SK-N-SH (cell line): ENCODE data around the gene DNAJC17. TPM values are rescaled to one million over a fixed set of nuclear protein-coding genes. Genes with fewer than 3 reads are reported as not detected.

Experiments used
- CTCF ChIA-PET: fragments of 300-600, 350-600 bp; formaldehyde crosslinking; extraction: SDS; loops from one replicate; lab custom pipeline; 2021; lab: Yijun Ruan, JAX
- POLR2A ChIA-PET: fragments of 350-600 bp; sonication (Branson Sonifier 250); formaldehyde crosslinking; extraction: SDS; loops from one replicate; lab custom pipeline; 2020; ENCODE audit warnings: antibody characterized with exemption, inconsistent platforms; lab: Yijun Ruan, JAX
- DNase-seq: peaks from one replicate; pipeline ENCODE4 v3.0.0; 2012
- H2AFZ ChIP-seq: fragments of 200-600 bp; sonication (generic); 2 replicates; pipeline ENCODE4 v1.8.1; 2016; ENCODE audit warnings: antibody characterized with exemption, mild to moderate bottlenecking, low read depth
- H3F3A ChIP-seq: fragments of 200-600 bp; sonication (generic); replicated peaks from 2 replicates; pipeline ENCODE3; 2016; ENCODE audit warnings: antibody characterized with exemption, mild to moderate bottlenecking; ENCODE audit not compliant: insufficient read depth
- H3K27ac ChIP-seq, 2 experiments: fragments of 200-500 bp in 1 of 2; fragments of 200-600 bp in 1 of 2; sonication (Bioruptor generic) in 1 of 2; sonication (generic), shearing (Covaris generic) in 1 of 2; 2 replicates each; pipeline versions ENCODE4 v1.5.1 to v1.6.1; 2014 to 2016; ENCODE audit warnings: low read depth in 2 of 2, inconsistent platforms in 1 of 2, low read length in 1 of 2, mild to moderate bottlenecking in 1 of 2, mixed read lengths in 1 of 2
- H3K27me3 ChIP-seq: fragments of 200-600 bp; sonication (generic), shearing (Covaris generic); 2 replicates; pipeline ENCODE4 v1.6.1; 2016; ENCODE audit warnings: mixed run types; ENCODE audit not compliant: insufficient read depth
- H3K36me3 ChIP-seq, 2 experiments: fragments of 200-500 bp in 1 of 2; fragments of 200-600 bp in 1 of 2; sonication (Bioruptor generic) in 1 of 2; sonication (generic) in 1 of 2; replicated peaks in 1 of 2; 2 replicates each; pipeline versions ENCODE3 to v1.5.1; 2014 to 2016; ENCODE audit warnings: low read length in 1 of 2, mild to moderate bottlenecking in 1 of 2; ENCODE audit not compliant: insufficient read depth in 2 of 2, control insufficient read depth in 1 of 2
- H3K4me1 ChIP-seq, 2 experiments: fragments of 200-500 bp in 1 of 2; fragments of 200-600 bp in 1 of 2; sonication (Bioruptor generic) in 1 of 2; sonication (generic), shearing (Covaris generic) in 1 of 2; 2 replicates each; pipeline versions ENCODE4 v1.5.1 to v1.6.1; 2014 to 2016; ENCODE audit warnings: low read depth in 1 of 2, low read length in 1 of 2, mixed run types in 1 of 2; ENCODE audit not compliant: insufficient read depth in 2 of 2, control insufficient read depth in 1 of 2
- H3K4me2 ChIP-seq: fragments of 200-600 bp; sonication (generic), shearing (Covaris generic); 2 replicates; pipeline ENCODE4 v1.6.1; 2017; ENCODE audit warnings: mixed run types
- H3K4me3 ChIP-seq, 2 experiments: fragments of 200-500 bp in 1 of 2; fragments of 200-600 bp in 1 of 2; sonication (Bioruptor generic) in 1 of 2; sonication (generic), shearing (Covaris generic) in 1 of 2; 2 replicates each; pipeline versions ENCODE4 v1.5.1 to v1.8.1; 2014 to 2016; ENCODE audit warnings: low read depth in 2 of 2, inconsistent platforms in 1 of 2, low read length in 1 of 2, mild to moderate bottlenecking in 1 of 2, mixed read lengths in 1 of 2, moderate library complexity in 1 of 2
- H3K79me2 ChIP-seq: fragments of 200-600 bp; sonication (generic); 2 replicates; pipeline ENCODE4 v1.8.1; 2017; ENCODE audit warnings: mild to moderate bottlenecking; ENCODE audit not compliant: insufficient read depth
- H3K9ac ChIP-seq: fragments of 200-600 bp; sonication (generic); 2 replicates; pipeline ENCODE4 v1.6.1; 2017; ENCODE audit warnings: mixed run types
- H3K9me2 ChIP-seq: fragments of 200-600 bp; sonication (generic); 2 replicates; pipeline ENCODE4 v1.6.1; 2017; ENCODE audit warnings: mixed run types
- H3K9me3 ChIP-seq: fragments of 200-600 bp; sonication (generic); 2 replicates; pipeline ENCODE4 v1.6.1; 2017; ENCODE audit warnings: mixed run types, mild to moderate bottlenecking, moderate library complexity
- H4K20me1 ChIP-seq: fragments of 200-600 bp; sonication (generic); 2 replicates; pipeline ENCODE4 v1.6.1; 2017; ENCODE audit warnings: mild to moderate bottlenecking, mixed run types; ENCODE audit not compliant: insufficient read depth
- CHD2 ChIP-seq: fragments of 150-350 bp; IDR thresholded peaks from 2 replicates; pipeline ENCODE4 v1.6.1; 2018; ENCODE audit warnings: low read length; ENCODE audit not compliant: partially characterized antibody
- CTCF ChIP-seq: fragments of 200-600 bp; sonication (generic); IDR thresholded peaks from 2 replicates; pipeline ENCODE4 v1.6.1; 2017; ENCODE audit warnings: antibody characterized with exemption, mild to moderate bottlenecking, moderate library complexity
- EP300 ChIP-seq, 2 experiments: IDR thresholded peaks; 2 replicates each; pipeline versions ENCODE4 v1.4.0 to v1.6.1; 2012; ENCODE audit warnings: borderline replicate concordance in 1 of 2, low read depth in 1 of 2, low read length in 1 of 2
- FOSL2 ChIP-seq: IDR thresholded peaks from 2 replicates; pipeline ENCODE4 v1.4.0; 2012; ENCODE audit warnings: low read depth, mild to moderate bottlenecking, moderate library complexity, borderline replicate concordance
- GATA2 ChIP-seq: sonication (generic); formaldehyde crosslinking; IDR thresholded peaks from 2 replicates; pipeline ENCODE4 v1.5.0; 2020; ENCODE audit warnings: mild to moderate bottlenecking, missing genetic modification reagents
- JUND ChIP-seq: IDR thresholded peaks from 2 replicates; pipeline ENCODE4 v1.4.0; 2012
- NFIC ChIP-seq: IDR thresholded peaks from 2 replicates; pipeline ENCODE4 v1.4.0; 2012; ENCODE audit warnings: borderline replicate concordance
- NRF1 ChIP-seq: IDR thresholded peaks from 2 replicates; pipeline ENCODE4 v1.6.1; 2012; ENCODE audit warnings: low read depth, mild to moderate bottlenecking, low read length
- POLR2AphosphoS5 ChIP-seq: IDR thresholded peaks from 2 replicates; pipeline ENCODE4 v1.6.1; 2012; ENCODE audit warnings: low read depth, low read length
- RAD21 ChIP-seq: IDR thresholded peaks from 2 replicates; pipeline ENCODE4 v1.6.1; 2012; ENCODE audit warnings: mild to moderate bottlenecking, low read length
- RCOR1 ChIP-seq: fragments of 150-350 bp; IDR thresholded peaks from 2 replicates; pipeline ENCODE4 v1.6.1; 2017; ENCODE audit warnings: antibody characterized with exemption, low read length
- REST ChIP-seq: IDR thresholded peaks from 2 replicates; pipeline ENCODE4 v1.6.1; 2012; ENCODE audit warnings: mild to moderate bottlenecking, low read depth, low read length, moderate library complexity
- SMC3 ChIP-seq: IDR thresholded peaks from 2 replicates; pipeline ENCODE4 v1.6.1; 2012; ENCODE audit warnings: low read depth, low read length, improper control_type of control experiment
- TCF12 ChIP-seq: IDR thresholded peaks from 2 replicates; pipeline ENCODE4 v1.4.0; 2012
- TEAD4 ChIP-seq: IDR thresholded peaks from 2 replicates; pipeline ENCODE4 v1.4.0; 2012; ENCODE audit warnings: mild to moderate bottlenecking, borderline replicate concordance; ENCODE audit not compliant: insufficient read depth
- USF1 ChIP-seq: IDR thresholded peaks from 2 replicates; pipeline ENCODE4 v1.4.0; 2012; ENCODE audit warnings: low read depth, borderline replicate concordance
- USF2 ChIP-seq: fragments of 150-350 bp; IDR thresholded peaks from 2 replicates; pipeline ENCODE4 v1.6.1; 2017; ENCODE audit warnings: antibody characterized with exemption, low read length, low read depth, borderline replicate concordance
- YY1 ChIP-seq: IDR thresholded peaks from 2 replicates; pipeline ENCODE4 v1.4.0; 2012; ENCODE audit warnings: low read depth, mild to moderate bottlenecking
- WGBS: methylation state at CpG from one replicate; pipeline ENCODE4 v1.1.6; 2017; ENCODE audit warnings: low lambda C conversion rate; 5-methylcytosine and 5-hydroxymethylcytosine counted together
- polyA plus RNA-seq, 3 experiments: library from polyadenylated mRNA; depleted of rRNA; stranded (reverse); fragments of >200 nt; gene quantifications; 2 replicates each; pipeline ENCODE4 v1.2.3, GENCODE V29; 2012

DNAJC17 gene
- polyA plus RNA-seq, 1 of the 3 experiments (the other 2 are of a cell fraction): 61.6 TPM

GRCh38 chr15:40789119-40789518 lies 18.2 kb downstream of the DNAJC17 start:
- peaks cover 19% of the 10 kb centered on the region for H4K20me1 ChIP-seq
- no peak overlapping the region; a peak in 1 of 4 replicates for H3K27ac ChIP-seq
- H3K4me1 ChIP-seq: peaks cover 2 to 16% of the 10 kb centered on the region in 2 experiments; a peak in 3 of 4 replicates
- H3K27me3 ChIP-seq: no peaks in the 10 kb centered on the region
- no peak for TF ChIP-seq FOSL2
- TF ChIP-seq CTCF: no peak
- no peak for TF ChIP-seq JUND
- TF ChIP-seq RCOR1: no peak
- no peak for TF ChIP-seq SMC3
- TF ChIP-seq GATA2: no peak
- no peak for TF ChIP-seq NRF1
- no peak for TF ChIP-seq EP300 (IDR thresholded peaks at IDR 0.05; ENCODE audit: borderline replicate concordance in 1 of 2, low read depth in 1 of 2, low read length in 1 of 2)
- ChIA-PET CTCF (interaction anchor here (0.6 to 31.8 kb wide), 5 partner anchors 15 to 105 kb away, joined by 3 to 555 read pairs (median 4); partner anchors contain the start of genes RMDN3 and VPS18), POLR2A (no interaction called here)
- no peaks in the 10 kb centered on the region for H3K9me2 ChIP-seq
- H3K9me3 ChIP-seq: no peaks in the 10 kb centered on the region
- H2AFZ ChIP-seq: no peak overlapping the region
- peaks cover 56% of the 10 kb centered on the region for H3K79me2 ChIP-seq
- no peak for DNase-seq
- no peak overlapping the region for H3K4me3 ChIP-seq
- no peak overlapping the region for H3K4me2 ChIP-seq
- peaks cover 0 to 5% of the 10 kb centered on the region in 2 experiments for H3K36me3 ChIP-seq
- 93% methylated on average over 5 of the region's 5 CpGs for WGBS
- H3F3A ChIP-seq: peaks cover 14% of the 10 kb centered on the region
- no peak overlapping the region for H3K9ac ChIP-seq

- peaks cover 2 to 12% of the 10 kb centered on the region in 2 experiments; a peak in 3 of 4 replicates for H3K4me1 ChIP-seq
- peaks cover 0 to 5% of the 10 kb centered on the region in 2 experiments for H3K36me3 ChIP-seq
- H3K4me2 ChIP-seq: peak overlapping the region; percentile 54; the same call in 1 of the 2 replicates
- no peak overlapping the region for H2AFZ ChIP-seq
- no peak overlapping the region for H3K4me3 ChIP-seq
- DNase-seq: no peak
- H3K79me2 ChIP-seq: peaks cover 64% of the 10 kb centered on the region
- H3K9me2 ChIP-seq: no peaks in the 10 kb centered on the region
- H3K27me3 ChIP-seq: no peaks in the 10 kb centered on the region
- ChIA-PET CTCF (interaction anchor here (1.1 to 31.8 kb wide), 5 partner anchors 16 to 104 kb away, joined by 4 to 555 read pairs (median 5); partner anchors contain the start of gene RMDN3), POLR2A (no interaction called here)
- H3K9ac ChIP-seq: no peak overlapping the region
- H4K20me1 ChIP-seq: peaks cover 19% of the 10 kb centered on the region
- H3K27ac ChIP-seq: peak overlapping the region in 1 of 2 experiments; percentile 61; a peak in 1 of 4 replicates
- peaks cover 4% of the 10 kb centered on the region for H3F3A ChIP-seq
- WGBS: 57% methylated on average over 5 of the region's 6 CpGs
- no peak for TF ChIP-seq SMC3
- no peak for TF ChIP-seq TEAD4
- no peak for TF ChIP-seq USF2
- no peak for TF ChIP-seq CTCF
- no peak for TF ChIP-seq RAD21
- no peak for TF ChIP-seq USF1
- TF ChIP-seq POLR2AphosphoS5: no peak
- no peak for TF ChIP-seq NFIC
- no peak for TF ChIP-seq TCF12
- no peak for TF ChIP-seq CHD2
- no peak for TF ChIP-seq YY1
- no peak for TF ChIP-seq REST
- H3K9me3 ChIP-seq: no peaks in the 10 kb centered on the region
Measured at GRCh38 chr15:40787991-40788390, 19.3 kb downstream of the DNAJC17 start.
